ENCODE results near the gene PSEN2.

- TF ChIP-seq CTCF (IDR thresholded peaks at IDR 0.05; ENCODE audit: low read depth, low read length) (no peak), EZH2phosphoT487 (IDR thresholded peaks at IDR 0.05; ENCODE audit: low read depth) (no peak)
Measured at GRCh38 chr1:226845624-226846023, 24.8 kb upstream of the PSEN2 start.
